Hematopoietic multipotent progenitor cell treated with erythropoietin and hydrocortisone succinate and interleukin-3 and kit ligand, for 8 days (in vitro differentiated cells): ENCODE data around the gene KCNQ5.
"Not testable (repeated sequence)": the region's sequence is repeated elsewhere in the genome, so short reads cannot be mapped to it uniquely, and the experiment has no call there.

ENCODE experiments used
- DNase-seq: peaks from one replicate; pipeline ENCODE4 v3.0.0-alpha.2; 2015

Gene KCNQ5

GRCh38 chr6:73209117-73209516, 587.3 kb downstream of the KCNQ5 start:
- DNase-seq = no peak

DNA sequence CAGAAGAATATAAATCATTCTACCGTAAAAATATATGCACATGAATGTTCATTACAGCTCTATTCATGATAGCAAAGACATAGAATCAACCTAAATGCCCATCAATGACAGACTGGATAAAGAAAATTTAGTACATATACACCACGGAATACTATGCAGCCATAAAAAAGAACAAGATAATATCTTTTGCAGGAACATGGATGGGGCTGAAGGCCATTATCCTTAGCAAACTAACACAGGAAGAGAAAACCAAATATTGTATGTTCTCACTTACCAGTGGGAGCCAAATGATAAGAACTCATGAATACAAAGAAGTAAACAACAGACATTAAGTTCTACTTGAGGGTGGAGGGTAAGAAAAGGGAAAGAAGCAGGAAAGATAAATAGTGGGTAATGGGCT, 595.0 kb downstream of the KCNQ5 start:
- DNase-seq = no peak

- no peak for DNase-seq
Observed at GRCh38 chr6:73225396-73225795, 603.5 kb downstream of the KCNQ5 start, which contains the start of gene KHDC1L. Gene KHDC1L, minus strand, starts transcription at chr6:73225496. Its CDS starts 88 bp downstream, at chr6:73225408.

DNA sequence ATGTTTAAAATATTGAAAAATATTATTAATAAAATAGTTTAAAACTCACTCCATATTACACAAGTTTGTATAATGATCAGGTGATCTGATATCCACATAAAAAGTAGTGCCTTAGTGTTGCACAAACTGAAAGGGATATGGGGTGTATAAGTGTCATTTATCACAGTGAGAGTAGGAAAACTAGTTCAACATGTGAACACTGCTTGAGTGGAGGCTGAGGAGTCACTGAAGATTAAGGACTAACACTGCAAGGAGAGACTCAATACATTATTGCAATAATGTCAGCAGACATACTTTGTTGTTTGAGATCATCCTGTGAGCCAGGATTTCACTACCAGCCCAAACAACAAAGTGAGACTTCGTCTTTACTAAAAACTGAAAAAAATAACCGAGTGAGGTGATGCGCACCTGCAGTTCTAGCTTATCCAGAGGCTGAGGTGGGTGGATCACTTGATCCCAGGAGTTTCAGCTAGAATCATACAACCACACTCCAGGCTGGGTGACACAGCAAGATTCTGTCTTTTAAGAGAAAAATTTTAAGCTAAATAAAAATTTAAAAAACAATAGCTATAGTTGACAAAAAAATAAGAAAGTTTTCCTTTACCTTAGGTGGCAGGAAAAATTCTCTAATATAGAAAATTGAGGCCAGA, 605.9 kb downstream of the KCNQ5 start:
- DNase-seq = no peak

DNA sequence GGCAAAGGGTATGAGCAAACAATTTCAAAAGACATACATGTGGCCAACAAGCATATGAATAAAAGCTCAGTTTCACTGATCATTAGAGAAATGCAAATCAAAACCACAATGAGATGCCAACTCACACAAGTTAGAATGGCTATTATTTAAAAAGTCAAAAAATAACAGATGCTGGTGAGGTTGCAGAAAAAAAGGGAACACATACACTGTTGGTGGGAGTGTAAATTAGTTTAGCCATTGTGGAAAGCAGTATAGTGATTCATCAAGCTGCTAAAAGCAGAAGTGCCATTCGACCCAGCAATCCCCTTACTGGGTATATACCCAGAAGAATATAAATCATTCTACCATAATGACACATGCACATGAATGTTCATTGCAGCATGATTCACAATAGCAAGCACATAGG, 610.1 kb downstream of the KCNQ5 start:
- no peak for DNase-seq

- no peak for DNase-seq
Observed at GRCh38 chr6:73233048-73233447, 611.2 kb downstream of the KCNQ5 start.

DNA sequence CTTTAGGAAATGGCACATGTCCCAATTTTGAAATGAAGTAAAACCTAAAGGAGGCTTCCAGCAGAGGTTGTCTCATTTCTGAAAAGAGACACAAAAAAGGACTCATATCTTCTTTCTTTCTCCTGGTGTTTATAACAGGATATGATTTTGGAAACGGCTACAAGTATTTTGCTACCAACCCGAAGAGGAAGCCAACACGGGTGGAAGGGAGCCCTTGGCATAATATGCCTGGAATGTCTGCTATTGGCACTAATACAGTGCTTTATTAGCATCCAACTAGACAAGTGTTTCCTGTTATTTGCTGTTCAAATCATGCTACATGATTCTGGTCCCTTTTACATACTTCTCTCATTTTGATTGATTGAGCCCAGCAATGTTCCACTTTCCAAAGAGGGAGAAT, 612.1 kb downstream of the KCNQ5 start:
- not testable (repeated sequence) for DNase-seq

- DNase-seq = no peak
Observed at GRCh38 chr6:73234733-73235132, 612.9 kb downstream of the KCNQ5 start.

- no peak for DNase-seq
Observed at GRCh38 chr6:73236144-73236750, 614.4 kb downstream of the KCNQ5 start.

DNA sequence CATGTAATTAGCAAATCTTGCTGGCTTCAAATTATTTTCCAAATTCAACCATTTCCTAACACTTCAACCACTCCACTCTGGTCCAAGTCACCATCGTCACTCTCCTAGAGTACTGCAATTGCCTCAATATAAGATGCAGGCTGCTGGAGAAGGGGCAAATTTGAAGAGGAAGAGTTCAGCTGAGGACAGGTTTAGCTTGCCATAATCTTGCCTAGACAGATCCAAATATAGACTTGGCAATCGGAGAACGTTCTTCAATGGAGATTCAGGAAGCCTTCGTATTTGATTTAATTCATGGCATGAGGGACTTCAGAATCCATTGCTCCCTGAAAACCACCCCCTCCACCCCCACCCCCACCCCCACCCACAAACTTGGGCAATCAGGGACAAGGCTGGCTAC, 618.9 kb downstream of the KCNQ5 start:
- no peak for DNase-seq

DNA sequence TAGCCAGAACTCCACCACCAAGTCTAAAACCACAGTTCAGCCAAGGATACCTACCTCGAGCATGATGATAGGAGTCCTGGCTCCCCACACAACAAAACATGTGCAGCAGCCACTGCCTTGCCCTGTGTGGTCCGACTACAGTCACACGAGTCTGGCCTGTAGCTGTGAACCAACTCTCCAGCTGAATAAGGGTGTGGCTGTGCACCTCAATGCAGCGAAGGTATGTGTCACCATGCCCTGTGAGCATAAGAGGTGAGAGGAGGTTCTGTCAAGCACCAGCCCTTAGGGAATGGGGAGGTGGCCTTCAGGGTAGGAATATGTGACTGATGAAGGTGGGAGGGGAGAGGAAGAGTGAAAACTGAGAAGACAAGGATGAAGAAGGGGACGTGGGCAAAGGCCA, 620.1 kb downstream of the KCNQ5 start:
- no peak for DNase-seq
